Endothelial cell of umbilical vein (primary cell): Measurements from ENCODE around the gene OR51Q1. TPM values are rescaled to one million over a fixed set of nuclear protein-coding genes. Genes with fewer than 3 reads are reported as not detected.

Experiments used
- BruUV-seq: library from RNA; stranded (reverse); fragments of 400-500 nt; replicated peaks from 2 replicates; lab custom pipeline; 2021; lab: Mats Ljungman, UMichigan
- CTCF ChIA-PET: fragments of 300-600, 350-600 bp; sonication (Branson Sonifier 250); formaldehyde crosslinking; loops from one replicate; lab custom pipeline; 2021; ENCODE audit warnings: antibody characterized with exemption, inconsistent platforms; lab: Charles Lee
- POLR2A ChIA-PET: fragments of 300-600, 350-600 bp; sonication (Branson Sonifier 250); formaldehyde crosslinking; loops from one replicate; lab custom pipeline; 2021; ENCODE audit warnings: antibody characterized with exemption, inconsistent platforms; lab: Charles Lee
- DNase-seq: peaks from one replicate; pipeline ENCODE4 v3.0.0-alpha.2; 2011; ENCODE audit warnings: low read depth, low spot score
- FAIRE-seq: peaks from 2 replicates; lab custom pipeline; 2011; peaks lifted over from hg19 to GRCh38; lab: Jason Lieb, UNC
- H2AFZ ChIP-seq: 2 replicates; pipeline ENCODE4 v1.6.0; 2012; ENCODE audit warnings: low read depth, low read length, control low read depth, inconsistent platforms
- H3K27ac ChIP-seq: 2 replicates; pipeline ENCODE4 v1.5.1; 2011; ENCODE audit warnings: low read depth, mild to moderate bottlenecking, control low read depth, low read length, moderate library complexity; ENCODE audit not compliant: insufficient read depth
- H3K27me3 ChIP-seq, 2 experiments: 2 replicates each; pipeline versions ENCODE4 v1.6.0 to v1.6.1; 2011; ENCODE audit warnings: low read length in 2 of 2, mixed read lengths in 1 of 2; ENCODE audit not compliant: control insufficient read depth in 2 of 2, insufficient read depth in 2 of 2
- H3K36me3 ChIP-seq, 2 experiments: 2 replicates in 1 of 2; 3 replicates in 1 of 2; pipeline ENCODE4 v1.5.1; 2011; ENCODE audit warnings: low read length in 2 of 2, mild to moderate bottlenecking in 1 of 2, moderate library complexity in 1 of 2; ENCODE audit not compliant: control insufficient read depth in 2 of 2, insufficient read depth in 2 of 2; ENCODE audit errors: extremely low read depth in 1 of 2
- H3K4me1 ChIP-seq: 3 replicates; pipeline ENCODE4 v1.5.1; 2011; ENCODE audit warnings: mild to moderate bottlenecking, low read length; ENCODE audit not compliant: control insufficient read depth, insufficient read depth; ENCODE audit errors: extremely low read depth
- H3K4me2 ChIP-seq: 2 replicates; pipeline ENCODE4 v1.6.1; 2011; ENCODE audit warnings: low read length, control low read depth, mixed read lengths; ENCODE audit not compliant: insufficient read depth
- H3K4me3 ChIP-seq, 3 experiments: fragments of 200-600 bp in 1 of 3; sonication (generic), shearing (Covaris generic) in 1 of 3; replicated peaks in 1 of 3; 2 replicates each; pipeline ENCODE4 v1.5.1; 2011 to 2016; ENCODE audit warnings: control low read depth in 3 of 3, low read length in 3 of 3, mild to moderate bottlenecking in 2 of 3, inconsistent platforms in 1 of 3, low read depth in 1 of 3, moderate library complexity in 1 of 3; ENCODE audit not compliant: insufficient read depth in 1 of 3
- H3K79me2 ChIP-seq: 2 replicates; pipeline ENCODE4 v1.6.0; 2012; ENCODE audit warnings: low read length, inconsistent platforms; ENCODE audit not compliant: control insufficient read depth, insufficient read depth
- H3K9ac ChIP-seq: replicated peaks from 2 replicates; pipeline ENCODE3; 2011; ENCODE audit warnings: low read length, control low read depth; ENCODE audit not compliant: insufficient read depth; ENCODE audit errors: extremely low read depth
- H3K9me1 ChIP-seq: replicated peaks from 3 replicates; pipeline ENCODE4 v1.6.0; 2011; ENCODE audit warnings: mild to moderate bottlenecking, low read length; ENCODE audit not compliant: control insufficient read depth, insufficient read depth; ENCODE audit errors: extremely low read depth
- H3K9me3 ChIP-seq: replicated peaks from 2 replicates; pipeline ENCODE4 v1.5.1; 2012; ENCODE audit warnings: low read length, inconsistent platforms; ENCODE audit not compliant: control insufficient read depth, insufficient read depth
- H4K20me1 ChIP-seq: replicated peaks from 2 replicates; pipeline ENCODE3; 2011; ENCODE audit warnings: mild to moderate bottlenecking, low read length; ENCODE audit not compliant: control insufficient read depth, insufficient read depth; ENCODE audit errors: extremely low read depth
- EZH2 ChIP-seq: IDR thresholded peaks from 2 replicates; pipeline ENCODE4 v1.6.1; 2012; ENCODE audit warnings: borderline replicate concordance, low read depth, mild to moderate bottlenecking, moderate library complexity, low read length, inconsistent platforms; ENCODE audit not compliant: severe bottlenecking
- FOS ChIP-seq: IDR thresholded peaks from 2 replicates; pipeline ENCODE4 v1.6.1; 2011; ENCODE audit warnings: mild to moderate bottlenecking, low read length, moderate library complexity, borderline replicate concordance; ENCODE audit not compliant: insufficient read depth
- GATA2 ChIP-seq: IDR thresholded peaks from 2 replicates; pipeline ENCODE4 v1.7.0; 2011; ENCODE audit warnings: low read depth, mild to moderate bottlenecking, moderate library complexity, mixed read lengths, low read length; ENCODE audit not compliant: insufficient read length, insufficient read depth
- JUN ChIP-seq: IDR thresholded peaks from 2 replicates; pipeline ENCODE4 v1.6.1; 2011; ENCODE audit warnings: borderline replicate concordance, low read depth; ENCODE audit not compliant: insufficient read length, insufficient read depth
- MYC ChIP-seq: IDR thresholded peaks from one replicate; pipeline ENCODE4 v1.6.1; 2011; ENCODE audit warnings: mild to moderate bottlenecking, low read depth, low read length
- POLR2A ChIP-seq: IDR thresholded peaks from 2 replicates; pipeline ENCODE4 v1.6.1; 2012; ENCODE audit warnings: low read depth, mild to moderate bottlenecking, control low read depth, low read length
- POLR2AphosphoS5 ChIP-seq: IDR thresholded peaks from 2 replicates; pipeline ENCODE4 v1.6.1; 2012; ENCODE audit warnings: low read depth, mild to moderate bottlenecking, control low read depth, low read length, moderate library complexity; ENCODE audit not compliant: insufficient read depth
- dilution Hi-C: fragments of 300-500 bp; cut with MboI; formaldehyde crosslinking; loops from one replicate; pipeline ENCODE4 v1.15.0; 2019; ENCODE audit warnings: low sequenced_read_pairs; ENCODE audit not compliant: extremely low pct_ligation_motif_present
- intact Hi-C: fragments of 100-400 bp; cut with micrococcal nuclease; formaldehyde crosslinking; loops from one replicate; pipeline ENCODE4 v1.10.0; 2022
- polyA plus RNA-seq, 4 experiments: library from polyadenylated mRNA; depleted of rRNA in 3 of 4; stranded (reverse) in 3 of 4; unstranded in 1 of 4; fragments of >200 nt; gene quantifications; 2 replicates each; pipeline versions ENCODE4 v1.2.1 to v1.2.3, GENCODE V29; 2011 to 2012; ENCODE audit warnings: missing spikeins in 1 of 4
- total RNA-seq: library from RNA; stranded (reverse); gene quantifications from 2 replicates; pipeline ENCODE4 v1.2.3, GENCODE V29; 2021
- TF ChIP-seq, protein P1 (sequence below), 2 donors: IDR thresholded peaks; 1 replicate in 1 of 2; 2 replicates in 1 of 2; pipeline ENCODE4 v1.5.1; 2011; ENCODE audit warnings: low read length in 2 of 2, mild to moderate bottlenecking in 2 of 2, moderate library complexity in 2 of 2, control low read depth in 1 of 2, inconsistent platforms in 1 of 2, low read depth in 1 of 2; ENCODE audit not compliant: insufficient read depth in 1 of 2; ENCODE audit errors: extremely low read depth in 1 of 2
- TF ChIP-seq, protein P2 (sequence below): IDR thresholded peaks from 2 replicates; pipeline ENCODE4 v1.6.1; 2011; ENCODE audit not compliant: insufficient read depth, insufficient read length

OR51Q1 gene
- total and polyA plus RNA-seq, 2 donors (not counting 3 experiments of a cell fraction or from before 2014, with no cell fraction given) = not detected

DNA sequence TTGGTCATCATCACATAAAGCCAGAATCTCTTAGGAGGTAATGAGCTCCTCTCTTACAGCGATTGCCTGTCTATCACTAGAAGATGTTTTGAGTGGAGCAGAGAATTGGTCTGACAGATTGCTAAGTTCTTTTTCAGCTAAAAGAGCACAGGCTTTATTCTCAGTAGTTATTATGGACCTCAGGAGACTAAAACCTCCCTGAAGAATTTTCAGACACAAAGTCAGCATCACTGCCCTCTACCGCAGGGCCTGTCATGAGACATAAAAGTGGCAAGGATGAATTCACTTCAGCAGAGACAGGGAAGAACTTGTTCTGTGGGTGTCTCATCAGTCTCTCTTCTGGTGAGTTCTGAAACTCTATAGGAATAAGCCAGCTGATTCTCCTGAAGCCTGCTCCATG is 27.1 kb downstream of the OR51Q1 start, which contains the start of gene OR51I2:
OR51I2 (plus strand) TSS at position 301 of the 400 bp plus-strand sequence. CDS start 4,166 bp downstream, outside the sequence.
- Histone ChIP-seq H3K4me1 (no peaks in the 10 kb centered on the region), H3K4me2 (no peak within 1 kb of the TSS), H3K79me2 (no peaks in the 10 kb centered on the region), H4K20me1 (no peaks in the 10 kb centered on the region), H3K9me1 (no peaks in the 10 kb centered on the region), H3K27ac (no peak within 1 kb of the TSS), H2AFZ (no peak within 1 kb of the TSS), H3K4me3 (no peak within 1 kb of the TSS), H3K9me3 (no peaks in the 10 kb centered on the region), H3K36me3 (no peaks in the 10 kb centered on the region), H3K9ac (no peak within 1 kb of the TSS), H3K27me3 (no peaks in the 10 kb centered on the region)
- DNase-seq = no peak
- no peak for FAIRE-seq
- intact Hi-C loops = no loop called here
- dilution Hi-C loops = no loop called here
- ChIA-PET CTCF (interaction anchor here (1.0 kb wide), 1 partner anchor 15 kb away, joined by 3 read pairs; no protein-coding TSS in a partner anchor), POLR2A (no interaction called here)
- TF ChIP-seq MYC (no peak), POLR2AphosphoS5 (no peak), GATA2 (no peak), POLR2A (no peak), JUN (no peak), EZH2 (no peak), FOS (no peak)
- TF ChIP-seq, protein P1, sequence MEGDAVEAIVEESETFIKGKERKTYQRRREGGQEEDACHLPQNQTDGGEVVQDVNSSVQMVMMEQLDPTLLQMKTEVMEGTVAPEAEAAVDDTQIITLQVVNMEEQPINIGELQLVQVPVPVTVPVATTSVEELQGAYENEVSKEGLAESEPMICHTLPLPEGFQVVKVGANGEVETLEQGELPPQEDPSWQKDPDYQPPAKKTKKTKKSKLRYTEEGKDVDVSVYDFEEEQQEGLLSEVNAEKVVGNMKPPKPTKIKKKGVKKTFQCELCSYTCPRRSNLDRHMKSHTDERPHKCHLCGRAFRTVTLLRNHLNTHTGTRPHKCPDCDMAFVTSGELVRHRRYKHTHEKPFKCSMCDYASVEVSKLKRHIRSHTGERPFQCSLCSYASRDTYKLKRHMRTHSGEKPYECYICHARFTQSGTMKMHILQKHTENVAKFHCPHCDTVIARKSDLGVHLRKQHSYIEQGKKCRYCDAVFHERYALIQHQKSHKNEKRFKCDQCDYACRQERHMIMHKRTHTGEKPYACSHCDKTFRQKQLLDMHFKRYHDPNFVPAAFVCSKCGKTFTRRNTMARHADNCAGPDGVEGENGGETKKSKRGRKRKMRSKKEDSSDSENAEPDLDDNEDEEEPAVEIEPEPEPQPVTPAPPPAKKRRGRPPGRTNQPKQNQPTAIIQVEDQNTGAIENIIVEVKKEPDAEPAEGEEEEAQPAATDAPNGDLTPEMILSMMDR (IDR thresholded peaks at IDR 0.05; ENCODE audit: extremely low read depth in 1 of 2, insufficient read depth in 1 of 2, low read depth in 1 of 2, low read length in 2 of 2) = no peak
- TF ChIP-seq, protein P2, sequence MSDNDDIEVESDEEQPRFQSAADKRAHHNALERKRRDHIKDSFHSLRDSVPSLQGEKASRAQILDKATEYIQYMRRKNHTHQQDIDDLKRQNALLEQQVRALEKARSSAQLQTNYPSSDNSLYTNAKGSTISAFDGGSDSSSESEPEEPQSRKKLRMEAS = no peak
- no TSS peak for BruUV-seq
